HCT116 (cell line): ENCODE measurements around the gene WDR31. TPM values are rescaled to one million over a fixed set of nuclear protein-coding genes. Genes with fewer than 3 reads are reported as not detected.

ENCODE experiments used
- ATAC-seq: fragments of 200-7000 bp; cut with Tn5 transposase; 2 replicates; pipeline ENCODE4 v1.9.1; 2020; ENCODE audit warnings: mild to moderate bottlenecking, moderate library complexity
- BruUV-seq: library from RNA; stranded (reverse); fragments of 400-500 nt; replicated peaks from 2 replicates; lab custom pipeline; 2021; lab: Mats Ljungman, UMichigan
- CTCF ChIA-PET: fragments of 300-600 bp; sonication (Branson Sonifier 250); formaldehyde crosslinking; loops from one replicate; lab custom pipeline; 2021; ENCODE audit warnings: antibody characterized with exemption; lab: Charles Lee
- POLR2A ChIA-PET: fragments of 300-600, 350-600 bp; sonication (Branson Sonifier 250); formaldehyde crosslinking; loops from one replicate; lab custom pipeline; 2021; ENCODE audit warnings: antibody characterized with exemption; lab: Charles Lee
- RAD21 ChIA-PET, 2 experiments: fragments of 300-600 bp; sonication (Branson Sonifier 250); formaldehyde crosslinking; loops; one replicate each; lab custom pipeline; 2023; ENCODE audit warnings: low total read pairs in 2 of 2; ENCODE audit not compliant: uncharacterized antibody in 2 of 2, unreplicated experiment in 2 of 2, low non-redundant PET in 1 of 2; lab: Charles Lee
- DNase-seq: peaks from one replicate; pipeline ENCODE4 v3.0.0-alpha.2; 2010; ENCODE audit warnings: low read depth, low spot score
- H2AFZ ChIP-seq: fragments of 200-600 bp; shearing (Covaris generic), sonication (generic); 2 replicates; pipeline ENCODE4 v1.6.1; 2017; ENCODE audit warnings: low read depth, mixed run types, mixed read lengths, antibody characterized with exemption, low read length; ENCODE audit not compliant: poor library complexity, severe bottlenecking
- H3K27ac ChIP-seq: 2 replicates; pipeline ENCODE4 v1.5.1; 2012; ENCODE audit warnings: low read depth, low read length
- H3K27me3 ChIP-seq: fragments of 200-600 bp; sonication (generic); 2 replicates; pipeline ENCODE4 v1.6.1; 2016; ENCODE audit warnings: mixed run types, low read length, mixed read lengths; ENCODE audit not compliant: insufficient read depth
- H3K36me3 ChIP-seq, 2 experiments: fragments of 200-500 bp in 1 of 2; fragments of 200-600 bp in 1 of 2; sonication (Bioruptor generic) in 1 of 2; sonication (generic) in 1 of 2; 2 replicates each; pipeline versions ENCODE4 v1.5.1 to v1.6.1; 2014 to 2016; ENCODE audit warnings: low read length in 2 of 2, inconsistent platforms in 1 of 2, mixed read lengths in 1 of 2, mixed run types in 1 of 2; ENCODE audit not compliant: insufficient read depth in 2 of 2, control insufficient read depth in 1 of 2
- H3K4me1 ChIP-seq, 2 experiments: fragments of 200-600 bp in 1 of 2; sonication (generic) in 1 of 2; 2 replicates each; pipeline versions ENCODE4 v1.5.1 to v1.6.1; 2012 to 2017; ENCODE audit warnings: low read length in 2 of 2, inconsistent platforms in 1 of 2, mild to moderate bottlenecking in 1 of 2, mixed read lengths in 1 of 2, mixed run types in 1 of 2, moderate library complexity in 1 of 2; ENCODE audit not compliant: insufficient read depth in 2 of 2, control insufficient read depth in 1 of 2
- H3K4me2 ChIP-seq: fragments of 200-600 bp; sonication (generic); 2 replicates; pipeline ENCODE4 v1.6.1; 2017; ENCODE audit warnings: mixed run types, low read length, mixed read lengths
- H3K4me3 ChIP-seq, 2 experiments: fragments of 200-600 bp in 1 of 2; sonication (generic) in 1 of 2; replicated peaks in 1 of 2; 2 replicates each; pipeline ENCODE4 v1.5.1; 2011 to 2016; ENCODE audit warnings: low read length in 2 of 2, control low read depth in 1 of 2, low read depth in 1 of 2, mild to moderate bottlenecking in 1 of 2, mixed read lengths in 1 of 2, mixed run types in 1 of 2
- H3K79me2 ChIP-seq: fragments of 200-600 bp; sonication (generic); 2 replicates; pipeline ENCODE4 v1.6.1; 2017; ENCODE audit warnings: mild to moderate bottlenecking, mixed run types, low read length, moderate library complexity, mixed read lengths; ENCODE audit not compliant: insufficient read depth
- H3K9ac ChIP-seq: fragments of 200-600 bp; sonication (generic); 2 replicates; pipeline ENCODE4 v1.6.1; 2016; ENCODE audit warnings: low read length, mixed read lengths
- H3K9me2 ChIP-seq: fragments of 200-600 bp; sonication (generic), shearing (Covaris generic); 2 replicates; pipeline ENCODE4 v1.6.1; 2017; ENCODE audit warnings: mixed run types, mild to moderate bottlenecking, moderate library complexity; ENCODE audit not compliant: insufficient read depth
- H3K9me3 ChIP-seq, 2 experiments: fragments of 200-500 bp in 1 of 2; fragments of 200-600 bp in 1 of 2; sonication (Bioruptor generic) in 1 of 2; sonication (generic) in 1 of 2; 2 replicates each; pipeline ENCODE4 v1.6.1; 2014 to 2017; ENCODE audit warnings: low read length in 2 of 2, mixed read lengths in 2 of 2, inconsistent platforms in 1 of 2, low read depth in 1 of 2, mild to moderate bottlenecking in 1 of 2, mixed run types in 1 of 2, moderate library complexity in 1 of 2; ENCODE audit not compliant: control insufficient read depth in 1 of 2, insufficient read depth in 1 of 2
- H4K20me1 ChIP-seq: fragments of 200-600 bp; sonication (generic), shearing (Covaris generic); 2 replicates; pipeline ENCODE4 v1.6.1; 2017; ENCODE audit warnings: mixed run types, mild to moderate bottlenecking, moderate library complexity; ENCODE audit not compliant: insufficient read depth
- ATF3 ChIP-seq: IDR thresholded peaks from 2 replicates; pipeline ENCODE4 v1.6.1; 2012
- CBX3 ChIP-seq: IDR thresholded peaks from 2 replicates; pipeline ENCODE4 v1.6.1; 2012; ENCODE audit warnings: low read depth
- CEBPB ChIP-seq: IDR thresholded peaks from 2 replicates; pipeline ENCODE4 v1.6.1; 2012; ENCODE audit warnings: low read depth
- EGR1 ChIP-seq: IDR thresholded peaks from 2 replicates; pipeline ENCODE4 v1.6.1; 2012; ENCODE audit warnings: low read depth
- EZH2phosphoT487 ChIP-seq: fragments of 200-600 bp; IDR thresholded peaks from 2 replicates; pipeline ENCODE4 v1.6.1; 2018; ENCODE audit warnings: antibody characterized with exemption, borderline replicate concordance
- JUND ChIP-seq: IDR thresholded peaks from 2 replicates; pipeline ENCODE4 v1.6.1; 2012
- MAX ChIP-seq: IDR thresholded peaks from 2 replicates; pipeline ENCODE4 v1.6.1; 2012
- POLR2AphosphoS5 ChIP-seq: IDR thresholded peaks from 2 replicates; pipeline ENCODE4 v1.6.1; 2011; ENCODE audit warnings: mild to moderate bottlenecking, low read depth, low read length, moderate library complexity
- REST ChIP-seq: IDR thresholded peaks from 2 replicates; pipeline ENCODE4 v1.6.1; 2012; ENCODE audit warnings: low read depth
- SP1 ChIP-seq: IDR thresholded peaks from 2 replicates; pipeline ENCODE4 v1.6.1; 2012; ENCODE audit warnings: low read depth
- SRF ChIP-seq: IDR thresholded peaks from 2 replicates; pipeline ENCODE4 v1.6.1; 2012; ENCODE audit warnings: low read depth
- TCF7L2 ChIP-seq: IDR thresholded peaks from 2 replicates; pipeline ENCODE4 v1.7.0; 2011; ENCODE audit warnings: borderline replicate concordance, inconsistent platforms; ENCODE audit not compliant: insufficient read depth, insufficient read length; ENCODE audit errors: extremely low read depth
- YY1 ChIP-seq: IDR thresholded peaks from 2 replicates; pipeline ENCODE4 v1.6.1; 2011; ENCODE audit warnings: low read length, low read depth, moderate library complexity, mild to moderate bottlenecking; ENCODE audit not compliant: insufficient replicate concordance; ENCODE audit errors: extremely low read depth
- ZBTB33 ChIP-seq: IDR thresholded peaks from 2 replicates; pipeline ENCODE4 v1.6.1; 2011; ENCODE audit warnings: mild to moderate bottlenecking, low read length, moderate library complexity; ENCODE audit not compliant: insufficient replicate concordance; ENCODE audit errors: extremely low read depth
- ZFX ChIP-seq: fragments of 450-650 bp; IDR thresholded peaks from 2 replicates; pipeline ENCODE4 v1.6.1; 2017
- intact Hi-C: fragments of 100-400 bp; cut with micrococcal nuclease; formaldehyde crosslinking; loops from 2 replicates; pipeline ENCODE4 v1.10.0; 2022
- total RNA-seq: library from RNA; stranded (reverse); gene quantifications from one replicate; pipeline ENCODE4 v1.2.1, GENCODE V29; 2021; ENCODE audit not compliant: unreplicated experiment

The WDR31 gene
- total RNA-seq, 1 experiment from 2014 or later: 5.9 TPM

GRCh38 chr9:113316030-113316429, 24.0 kb downstream of the WDR31 start (continued):
- TF ChIP-seq SP1 (no peak), ATF3 (no peak), CEBPB (no peak), REST (no peak), SRF (no peak), TCF7L2 (no peak), CBX3 (no peak)

GRCh38 chr9:113315231-113315630, 24.8 kb downstream of the WDR31 start:
- no peak overlapping the region for H2AFZ ChIP-seq
- CTCF ChIA-PET: no interaction called here
- DNase-seq (no peak), ATAC-seq (no peak)
- H3K4me3 ChIP-seq: no peak overlapping the region
- H3K9me3 ChIP-seq: no peaks in the 10 kb centered on the region
- no peaks in the 10 kb centered on the region for H3K9me2 ChIP-seq
- RAD21 ChIA-PET: no interaction called here
- H3K4me2 ChIP-seq: no peak overlapping the region
- H3K9ac ChIP-seq: no peak overlapping the region
- no peaks in the 10 kb centered on the region for H4K20me1 ChIP-seq
- H3K27ac ChIP-seq: no peak overlapping the region
- no peaks in the 10 kb centered on the region for H3K4me1 ChIP-seq
- BruUV-seq: no TSS peak
- H3K79me2 ChIP-seq: no peaks in the 10 kb centered on the region
- POLR2A ChIA-PET: no interaction called here
- intact Hi-C loops: no loop called here
- no peaks in the 10 kb centered on the region for H3K36me3 ChIP-seq
- H3K27me3 ChIP-seq: no peaks in the 10 kb centered on the region
- no peak for TF ChIP-seq YY1
- no peak for TF ChIP-seq SRF
- TF ChIP-seq SP1: no peak
- TF ChIP-seq ZBTB33: no peak
- no peak for TF ChIP-seq POLR2AphosphoS5
- TF ChIP-seq ATF3: no peak
- TF ChIP-seq JUND: no peak
- TF ChIP-seq REST: no peak
- no peak for TF ChIP-seq EGR1
- no peak for TF ChIP-seq EZH2phosphoT487
- TF ChIP-seq CBX3: no peak
- TF ChIP-seq MAX: no peak
- TF ChIP-seq ZFX: no peak
